ENCODE data around the gene ABHD14A.

Gene ABHD14A

DNA sequence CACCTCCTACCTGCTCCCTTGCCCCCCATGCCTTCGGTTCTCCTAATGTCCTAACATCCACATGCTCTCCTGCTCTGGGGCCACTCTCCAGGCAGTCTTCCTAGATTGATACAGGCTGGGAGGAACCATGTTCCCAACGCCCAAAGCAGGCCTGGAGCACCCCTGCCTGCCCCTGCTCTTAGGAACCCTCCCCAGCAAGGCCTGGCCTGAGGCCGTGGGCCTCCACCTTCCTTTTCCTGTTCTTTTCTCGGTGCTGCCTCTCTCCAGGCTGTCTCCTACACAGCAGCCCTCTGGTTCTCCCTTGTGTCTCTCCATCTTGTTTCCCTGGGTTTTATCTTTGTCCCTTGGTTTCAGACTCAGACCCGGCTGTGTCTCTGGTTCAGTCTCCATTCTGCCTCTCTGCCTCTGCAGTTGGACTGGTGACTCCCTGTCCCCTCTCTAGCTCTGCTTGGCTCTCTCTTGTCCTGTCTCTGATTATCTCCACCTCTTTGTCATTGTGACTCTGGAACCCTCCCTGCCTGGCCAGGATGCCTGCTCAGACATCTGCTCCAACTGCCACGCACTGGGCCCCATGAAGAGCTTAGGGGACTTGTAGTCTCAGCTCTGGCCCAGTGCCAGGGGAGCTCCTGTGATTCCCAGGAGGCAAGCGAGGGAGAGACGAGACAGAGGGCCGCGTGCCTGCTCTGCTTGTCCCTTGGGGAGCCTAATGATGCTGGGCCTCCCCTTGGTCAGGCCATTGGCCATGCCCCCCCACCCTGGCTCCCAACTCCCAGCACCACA lies 46.8 kb downstream of the ABHD14A start:
- TF ChIP-seq, protein P1, sequence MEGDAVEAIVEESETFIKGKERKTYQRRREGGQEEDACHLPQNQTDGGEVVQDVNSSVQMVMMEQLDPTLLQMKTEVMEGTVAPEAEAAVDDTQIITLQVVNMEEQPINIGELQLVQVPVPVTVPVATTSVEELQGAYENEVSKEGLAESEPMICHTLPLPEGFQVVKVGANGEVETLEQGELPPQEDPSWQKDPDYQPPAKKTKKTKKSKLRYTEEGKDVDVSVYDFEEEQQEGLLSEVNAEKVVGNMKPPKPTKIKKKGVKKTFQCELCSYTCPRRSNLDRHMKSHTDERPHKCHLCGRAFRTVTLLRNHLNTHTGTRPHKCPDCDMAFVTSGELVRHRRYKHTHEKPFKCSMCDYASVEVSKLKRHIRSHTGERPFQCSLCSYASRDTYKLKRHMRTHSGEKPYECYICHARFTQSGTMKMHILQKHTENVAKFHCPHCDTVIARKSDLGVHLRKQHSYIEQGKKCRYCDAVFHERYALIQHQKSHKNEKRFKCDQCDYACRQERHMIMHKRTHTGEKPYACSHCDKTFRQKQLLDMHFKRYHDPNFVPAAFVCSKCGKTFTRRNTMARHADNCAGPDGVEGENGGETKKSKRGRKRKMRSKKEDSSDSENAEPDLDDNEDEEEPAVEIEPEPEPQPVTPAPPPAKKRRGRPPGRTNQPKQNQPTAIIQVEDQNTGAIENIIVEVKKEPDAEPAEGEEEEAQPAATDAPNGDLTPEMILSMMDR (IDR thresholded peaks at IDR 0.05; ENCODE audit: control insufficient read depth, extremely low read depth, insufficient read depth), result no peak
- DNase-seq (ENCODE audit: low read depth), result no peak
- H3K4me3 ChIP-seq (ENCODE audit: low read depth, low read length), result no peak overlapping the region

DNA sequence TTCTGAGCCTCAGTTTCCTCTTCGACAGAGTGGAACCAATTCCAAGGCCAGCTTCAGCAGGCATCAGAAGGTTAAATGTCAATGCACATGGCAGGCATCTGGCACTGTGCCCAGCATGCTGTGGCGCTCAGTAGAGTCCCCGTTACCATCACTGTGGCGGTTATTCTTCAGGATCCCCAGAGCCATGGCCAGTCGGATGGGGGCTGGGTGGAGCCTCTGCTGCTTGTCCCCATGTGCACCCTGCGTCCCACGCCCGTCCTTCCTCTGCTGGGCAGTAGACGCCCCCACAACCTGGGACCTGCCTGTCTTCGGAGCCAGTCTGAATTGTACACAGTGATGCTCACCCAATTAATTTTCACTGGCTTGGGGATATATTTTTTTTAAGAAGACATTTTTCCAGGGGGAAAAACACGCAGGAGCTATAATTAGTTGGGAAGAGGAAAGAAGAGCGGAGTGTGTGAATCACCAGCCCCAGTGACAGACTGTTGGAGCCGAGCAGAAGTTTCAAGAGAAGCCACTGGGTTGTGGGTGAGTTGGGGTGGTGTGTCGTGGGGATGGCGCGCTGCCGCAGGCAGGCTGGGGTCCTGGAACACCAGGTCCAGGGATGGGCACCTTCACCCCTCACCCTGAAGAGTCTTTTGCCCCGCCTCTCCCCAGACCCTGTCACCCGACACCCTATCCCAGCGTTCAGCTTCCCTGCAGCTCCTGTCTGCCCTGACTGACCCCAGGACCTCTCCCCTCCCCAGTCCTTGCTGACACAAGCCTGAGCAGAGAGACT lies 47.6 kb downstream of the ABHD14A start:
- TF ChIP-seq, protein P1 (IDR thresholded peaks at IDR 0.05; ENCODE audit: control insufficient read depth, extremely low read depth, insufficient read depth), result no peak
- DNase-seq (ENCODE audit: low read depth), result no peak

DNA sequence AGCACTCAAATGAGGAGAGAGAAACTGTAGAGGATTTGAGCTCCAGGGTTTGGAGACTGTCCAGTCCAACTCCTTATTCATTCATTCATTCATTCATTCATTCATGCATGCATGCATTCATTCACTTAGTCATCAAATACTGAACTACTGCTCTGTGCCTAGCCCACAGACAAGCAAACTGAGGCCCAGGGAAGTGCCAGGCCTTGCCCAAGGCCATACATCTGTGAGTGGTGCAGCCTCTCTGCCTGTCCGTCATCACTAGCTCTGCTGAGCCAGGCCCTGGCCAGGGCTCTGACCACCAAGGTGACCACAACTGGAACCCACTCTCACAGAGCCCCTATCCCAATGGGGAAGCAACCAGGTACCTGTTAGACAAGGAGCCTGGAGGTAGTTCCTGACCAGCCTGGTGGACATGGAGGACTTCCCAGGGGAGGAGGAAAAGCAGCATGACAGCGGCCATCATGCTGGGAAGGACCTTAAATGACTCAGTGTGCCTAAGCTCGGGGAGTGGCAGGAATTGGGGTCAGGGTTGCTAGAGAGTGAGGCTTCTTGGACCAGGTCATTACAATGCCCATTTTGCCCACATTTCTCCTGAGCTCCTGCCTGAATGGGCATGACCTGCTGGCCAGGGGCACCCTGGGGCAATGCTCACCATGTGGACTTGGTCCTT lies 48.4 kb downstream of the ABHD14A start:
- no peak for DNase-seq (ENCODE audit: low read depth)
- H3K4me3 ChIP-seq (ENCODE audit: low read depth, low read length), result no peak overlapping the region
- TF ChIP-seq, protein P1 (IDR thresholded peaks at IDR 0.05; ENCODE audit: control insufficient read depth, extremely low read depth, insufficient read depth), result no peak

More for the DNA sequence above, 47.6 kb downstream of the ABHD14A start:
- no peak overlapping the region for H3K4me3 ChIP-seq (ENCODE audit: low read depth, low read length)

DNA sequence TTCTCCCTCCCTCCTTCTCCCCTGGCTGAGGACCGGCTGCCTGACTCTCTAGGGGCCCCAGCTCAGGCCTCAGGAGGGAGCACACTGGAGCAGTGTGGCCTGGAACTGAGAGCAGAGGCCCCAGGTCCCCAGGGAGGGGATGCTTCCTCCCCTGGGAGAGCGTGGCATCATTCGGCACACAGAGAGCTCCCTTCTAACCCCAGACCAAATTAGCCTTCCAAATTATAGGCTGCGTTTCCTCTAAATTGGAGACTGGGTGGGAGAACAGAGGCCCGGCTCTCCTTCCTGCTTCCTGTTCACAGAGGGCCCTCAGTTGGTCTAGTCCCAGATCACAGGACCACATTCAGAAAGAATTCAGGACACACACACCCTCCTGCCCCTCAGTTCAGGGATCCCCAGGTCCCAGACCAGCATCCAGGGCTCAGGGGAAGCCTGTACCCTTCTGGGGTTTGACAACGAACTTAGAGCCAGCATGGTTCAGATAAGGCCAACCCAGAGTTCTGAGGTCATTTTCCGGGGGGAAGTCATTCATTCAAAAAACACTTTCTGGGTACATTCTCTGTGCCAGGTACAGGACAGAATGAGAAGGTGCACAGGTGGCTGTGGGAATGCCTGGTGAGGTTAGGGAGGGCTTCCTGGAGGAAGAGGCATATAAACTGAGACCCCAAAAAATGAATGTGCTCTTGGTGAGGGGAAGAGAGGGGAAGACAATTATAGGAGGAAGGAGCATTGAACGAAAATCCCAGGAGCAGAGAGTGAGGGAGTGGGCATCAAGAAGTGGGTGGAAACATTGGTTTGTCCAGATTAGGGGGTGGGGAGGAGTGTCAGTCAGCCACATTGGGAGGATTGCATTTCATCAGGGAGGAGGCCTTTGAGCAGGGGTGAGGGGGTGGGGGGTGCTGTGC lies 49.2 kb downstream of the ABHD14A start:
- no peak for DNase-seq (ENCODE audit: low read depth)
- H3K4me3 ChIP-seq (ENCODE audit: low read depth, low read length), result no peak overlapping the region
- TF ChIP-seq, protein P1 (IDR thresholded peaks at IDR 0.05; ENCODE audit: control insufficient read depth, extremely low read depth, insufficient read depth), result no peak

DNA sequence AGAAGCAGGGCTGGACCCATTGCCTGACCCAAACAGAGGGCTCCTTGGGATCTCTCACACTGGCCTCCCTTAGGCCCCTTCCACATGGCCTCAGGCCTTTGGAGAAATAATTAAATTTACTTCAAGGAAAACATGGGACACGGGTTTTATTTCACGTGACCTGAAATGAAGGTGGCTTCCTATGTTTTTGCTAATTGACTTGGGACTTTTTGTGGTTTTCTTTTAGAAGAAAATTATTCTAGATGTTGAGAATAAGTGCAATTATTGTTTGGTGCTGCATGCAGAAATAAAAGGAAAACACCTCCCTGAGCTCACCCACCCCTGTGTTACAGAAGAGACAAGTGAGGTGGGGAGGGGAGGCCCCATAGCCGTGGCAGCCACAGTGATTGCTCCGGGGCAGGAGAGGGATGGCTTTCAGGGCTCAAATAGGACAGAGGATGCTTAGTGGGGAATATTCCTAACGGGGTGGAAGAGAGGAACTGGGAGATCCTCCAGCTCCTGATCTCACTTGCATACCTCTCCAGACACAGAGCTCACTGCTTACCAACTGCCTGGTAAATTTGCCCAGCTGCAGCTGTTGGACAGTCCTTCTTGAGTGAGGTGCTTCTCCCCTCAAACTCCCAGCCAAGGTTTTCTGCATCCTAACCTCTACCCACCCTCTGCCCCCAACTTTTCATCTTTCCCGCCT lies 50.0 kb downstream of the ABHD14A start:
- H3K4me3 ChIP-seq (ENCODE audit: low read depth, low read length), result no peak overlapping the region
- TF ChIP-seq, protein P1 (IDR thresholded peaks at IDR 0.05; ENCODE audit: control insufficient read depth, extremely low read depth, insufficient read depth), result no peak
- DNase-seq (ENCODE audit: low read depth), result no peak

DNA sequence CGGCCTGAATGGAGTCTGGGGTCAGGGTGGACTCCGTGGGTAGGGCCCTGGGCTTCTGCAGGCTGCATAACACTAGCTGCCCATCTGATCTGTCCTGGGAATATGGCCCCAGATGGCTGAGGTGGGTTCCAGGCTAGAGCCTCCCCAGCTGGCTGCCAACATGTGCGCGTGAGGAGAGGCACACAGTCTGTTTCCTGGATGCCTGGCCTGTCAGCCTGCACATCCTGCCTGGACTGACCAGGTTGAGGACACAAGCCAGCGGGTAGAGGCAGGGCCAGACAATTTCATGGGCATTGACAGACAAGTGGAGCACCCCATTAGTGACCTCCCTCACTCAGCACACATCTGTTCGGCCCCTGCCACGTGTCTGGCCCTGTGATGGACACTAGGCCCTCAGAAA lies 50.6 kb downstream of the ABHD14A start:
- DNase-seq (ENCODE audit: low read depth), result no peak
- no peak overlapping the region for H3K4me3 ChIP-seq (ENCODE audit: low read depth, low read length)
- TF ChIP-seq, protein P1 (IDR thresholded peaks at IDR 0.05; ENCODE audit: control insufficient read depth, extremely low read depth, insufficient read depth), result no peak

Measured in LNCaP clone FGC (cell line).